ENCODE measurements around the gene TEK.

- TF ChIP-seq ZNF670 (tag by site-specific recombination; IDR thresholded peaks at IDR 0.05; ENCODE audit: low read depth) (no peak), ZNF10 (tag by site-specific recombination; IDR thresholded peaks at IDR 0.05) (no peak)
- TF ChIP-seq, protein P1, sequence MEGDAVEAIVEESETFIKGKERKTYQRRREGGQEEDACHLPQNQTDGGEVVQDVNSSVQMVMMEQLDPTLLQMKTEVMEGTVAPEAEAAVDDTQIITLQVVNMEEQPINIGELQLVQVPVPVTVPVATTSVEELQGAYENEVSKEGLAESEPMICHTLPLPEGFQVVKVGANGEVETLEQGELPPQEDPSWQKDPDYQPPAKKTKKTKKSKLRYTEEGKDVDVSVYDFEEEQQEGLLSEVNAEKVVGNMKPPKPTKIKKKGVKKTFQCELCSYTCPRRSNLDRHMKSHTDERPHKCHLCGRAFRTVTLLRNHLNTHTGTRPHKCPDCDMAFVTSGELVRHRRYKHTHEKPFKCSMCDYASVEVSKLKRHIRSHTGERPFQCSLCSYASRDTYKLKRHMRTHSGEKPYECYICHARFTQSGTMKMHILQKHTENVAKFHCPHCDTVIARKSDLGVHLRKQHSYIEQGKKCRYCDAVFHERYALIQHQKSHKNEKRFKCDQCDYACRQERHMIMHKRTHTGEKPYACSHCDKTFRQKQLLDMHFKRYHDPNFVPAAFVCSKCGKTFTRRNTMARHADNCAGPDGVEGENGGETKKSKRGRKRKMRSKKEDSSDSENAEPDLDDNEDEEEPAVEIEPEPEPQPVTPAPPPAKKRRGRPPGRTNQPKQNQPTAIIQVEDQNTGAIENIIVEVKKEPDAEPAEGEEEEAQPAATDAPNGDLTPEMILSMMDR (tag by site-specific recombination; IDR thresholded peaks at IDR 0.05), result no peak
- TF ChIP-seq, protein P2, sequence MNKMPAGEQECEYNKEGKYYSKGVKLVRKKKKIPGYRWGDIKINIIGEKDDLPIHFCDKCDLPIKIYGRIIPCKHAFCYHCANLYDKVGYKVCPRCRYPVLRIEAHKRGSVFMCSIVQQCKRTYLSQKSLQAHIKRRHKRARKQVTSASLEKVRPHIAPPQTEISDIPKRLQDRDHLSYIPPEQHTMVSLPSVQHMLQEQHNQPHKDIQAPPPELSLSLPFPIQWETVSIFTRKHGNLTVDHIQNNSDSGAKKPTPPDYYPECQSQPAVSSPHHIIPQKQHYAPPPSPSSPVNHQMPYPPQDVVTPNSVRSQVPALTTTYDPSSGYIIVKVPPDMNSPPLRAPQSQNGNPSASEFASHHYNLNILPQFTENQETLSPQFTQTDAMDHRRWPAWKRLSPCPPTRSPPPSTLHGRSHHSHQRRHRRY (tag by site-specific recombination; IDR thresholded peaks at IDR 0.05), result no peak
- TF ChIP-seq, protein P3, sequence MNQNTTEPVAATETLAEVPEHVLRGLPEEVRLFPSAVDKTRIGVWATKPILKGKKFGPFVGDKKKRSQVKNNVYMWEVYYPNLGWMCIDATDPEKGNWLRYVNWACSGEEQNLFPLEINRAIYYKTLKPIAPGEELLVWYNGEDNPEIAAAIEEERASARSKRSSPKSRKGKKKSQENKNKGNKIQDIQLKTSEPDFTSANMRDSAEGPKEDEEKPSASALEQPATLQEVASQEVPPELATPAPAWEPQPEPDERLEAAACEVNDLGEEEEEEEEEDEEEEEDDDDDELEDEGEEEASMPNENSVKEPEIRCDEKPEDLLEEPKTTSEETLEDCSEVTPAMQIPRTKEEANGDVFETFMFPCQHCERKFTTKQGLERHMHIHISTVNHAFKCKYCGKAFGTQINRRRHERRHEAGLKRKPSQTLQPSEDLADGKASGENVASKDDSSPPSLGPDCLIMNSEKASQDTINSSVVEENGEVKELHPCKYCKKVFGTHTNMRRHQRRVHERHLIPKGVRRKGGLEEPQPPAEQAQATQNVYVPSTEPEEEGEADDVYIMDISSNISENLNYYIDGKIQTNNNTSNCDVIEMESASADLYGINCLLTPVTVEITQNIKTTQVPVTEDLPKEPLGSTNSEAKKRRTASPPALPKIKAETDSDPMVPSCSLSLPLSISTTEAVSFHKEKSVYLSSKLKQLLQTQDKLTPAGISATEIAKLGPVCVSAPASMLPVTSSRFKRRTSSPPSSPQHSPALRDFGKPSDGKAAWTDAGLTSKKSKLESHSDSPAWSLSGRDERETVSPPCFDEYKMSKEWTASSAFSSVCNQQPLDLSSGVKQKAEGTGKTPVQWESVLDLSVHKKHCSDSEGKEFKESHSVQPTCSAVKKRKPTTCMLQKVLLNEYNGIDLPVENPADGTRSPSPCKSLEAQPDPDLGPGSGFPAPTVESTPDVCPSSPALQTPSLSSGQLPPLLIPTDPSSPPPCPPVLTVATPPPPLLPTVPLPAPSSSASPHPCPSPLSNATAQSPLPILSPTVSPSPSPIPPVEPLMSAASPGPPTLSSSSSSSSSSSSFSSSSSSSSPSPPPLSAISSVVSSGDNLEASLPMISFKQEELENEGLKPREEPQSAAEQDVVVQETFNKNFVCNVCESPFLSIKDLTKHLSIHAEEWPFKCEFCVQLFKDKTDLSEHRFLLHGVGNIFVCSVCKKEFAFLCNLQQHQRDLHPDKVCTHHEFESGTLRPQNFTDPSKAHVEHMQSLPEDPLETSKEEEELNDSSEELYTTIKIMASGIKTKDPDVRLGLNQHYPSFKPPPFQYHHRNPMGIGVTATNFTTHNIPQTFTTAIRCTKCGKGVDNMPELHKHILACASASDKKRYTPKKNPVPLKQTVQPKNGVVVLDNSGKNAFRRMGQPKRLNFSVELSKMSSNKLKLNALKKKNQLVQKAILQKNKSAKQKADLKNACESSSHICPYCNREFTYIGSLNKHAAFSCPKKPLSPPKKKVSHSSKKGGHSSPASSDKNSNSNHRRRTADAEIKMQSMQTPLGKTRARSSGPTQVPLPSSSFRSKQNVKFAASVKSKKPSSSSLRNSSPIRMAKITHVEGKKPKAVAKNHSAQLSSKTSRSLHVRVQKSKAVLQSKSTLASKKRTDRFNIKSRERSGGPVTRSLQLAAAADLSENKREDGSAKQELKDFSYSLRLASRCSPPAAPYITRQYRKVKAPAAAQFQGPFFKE (tag by site-specific recombination; IDR thresholded peaks at IDR 0.05; ENCODE audit: borderline replicate concordance), result no peak
These were observed 163.1 kb downstream of the TEK start for GRCh38 chr9:27272103-27272502.

Measured in HEK293 (cell line).